Mesenteric fat pad (tissue), 1 donor: ENCODE measurements around the gene SLC39A11. TPM values are rescaled to one million over a fixed set of nuclear protein-coding genes. Genes with fewer than 3 reads are reported as not detected.
"Not testable (repeated sequence)": the region's sequence is repeated elsewhere in the genome, so short reads cannot be mapped to it uniquely, and the experiment has no call there.

Source experiments
- DNase-seq: peaks from one replicate; pipeline ENCODE4 v3.0.0-alpha.2; 2020; ENCODE audit warnings: low spot score
- total RNA-seq: library from RNA; stranded (reverse); fragmentation: NEBNext Ultra II Directional; extraction: Animal tissue kit (Norgen Biotek cat#: 25700); gene quantifications from one replicate; pipeline ENCODE4 v1.2.1, GENCODE V29; 2021
- donor health status: DM: yes; HTN: yes; CAD: no.

SLC39A11 gene
- total RNA-seq, 1 donor from 2014 or later: 36.2 TPM

DNA sequence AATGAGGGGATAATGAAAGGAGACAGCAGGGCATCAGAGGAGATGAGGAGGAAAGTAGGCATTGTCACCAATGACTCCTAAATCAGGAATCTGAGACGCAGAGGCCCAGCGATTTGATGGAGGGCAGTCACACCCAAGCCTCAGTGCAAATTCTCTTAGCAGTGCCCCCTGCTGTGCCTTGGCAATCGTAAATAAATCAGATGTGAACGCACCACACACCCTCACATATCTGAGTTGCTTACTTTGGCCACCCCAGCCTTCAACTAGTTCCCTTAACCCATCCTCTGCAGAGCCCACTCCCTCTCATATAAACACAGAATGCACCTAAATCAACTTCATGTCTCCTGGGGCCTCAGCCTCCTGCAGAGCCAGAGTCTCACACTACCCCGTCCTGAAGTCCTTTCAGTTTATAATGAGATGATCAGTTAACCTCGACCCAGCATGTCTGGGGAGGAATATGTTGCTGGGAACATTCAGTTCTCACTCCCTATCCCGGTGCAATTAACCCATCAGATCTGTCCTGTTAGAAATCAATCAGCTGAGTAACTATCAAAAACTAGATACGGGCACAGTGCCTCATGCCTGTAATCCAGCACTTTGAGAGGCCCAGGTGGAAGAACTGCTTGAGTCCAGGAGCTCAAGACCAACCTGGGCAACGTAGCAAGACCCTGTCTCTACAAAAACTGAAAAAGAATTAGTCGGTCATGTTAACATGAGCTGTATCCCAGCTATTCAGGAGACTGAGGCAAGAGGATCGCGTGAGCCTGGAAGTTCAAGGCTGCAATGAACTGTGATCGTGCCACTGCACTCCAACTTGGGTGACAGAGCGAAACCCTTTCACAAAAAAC lies 78.4 kb downstream of the SLC39A11 start:
- DNase-seq: peak; percentile 47

DNA sequence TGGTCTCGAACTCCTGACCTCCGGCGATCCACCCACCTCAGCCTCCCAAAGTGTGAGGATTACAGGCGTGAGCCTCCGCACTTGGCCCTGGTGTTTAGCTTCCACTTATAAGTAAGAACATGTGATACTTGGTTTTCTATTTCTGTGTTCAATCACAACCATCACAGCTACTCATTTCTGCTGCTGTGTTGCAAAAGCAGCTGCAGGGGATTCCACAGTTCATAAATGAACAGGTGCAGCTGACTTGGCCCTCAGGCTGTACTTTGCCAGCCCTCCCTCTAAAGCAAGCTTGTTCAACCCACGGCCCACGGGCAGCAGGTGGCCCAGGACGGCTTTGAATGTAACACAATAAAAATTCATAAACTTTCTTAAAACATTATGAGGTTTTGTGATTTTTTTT lies 79.2 kb downstream of the SLC39A11 start:
- DNase-seq: no peak

GRCh38 chr17:73011016-73011486 lies 81.4 kb downstream of the SLC39A11 start:
- no peak for DNase-seq

DNA sequence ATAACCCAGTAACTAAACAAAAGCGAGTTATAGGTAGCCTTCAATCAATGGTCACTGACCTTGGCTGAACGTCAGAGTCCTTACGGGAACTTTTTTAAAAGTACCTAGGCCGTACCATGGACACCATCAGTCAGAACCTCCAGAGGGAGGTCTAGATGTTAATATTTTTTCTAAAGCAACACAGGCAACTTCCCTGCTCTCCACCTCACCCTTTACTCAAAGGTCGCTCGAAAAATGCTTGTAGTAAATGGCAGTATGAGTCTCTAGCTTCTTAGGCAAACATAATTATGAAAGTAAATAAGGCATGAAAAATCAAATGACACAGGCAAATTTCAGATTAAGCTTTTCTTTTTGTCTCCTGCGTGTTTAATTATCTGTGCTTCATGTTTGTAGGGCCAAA lies 82.1 kb downstream of the SLC39A11 start:
- DNase-seq: no peak

GRCh38 chr17:73007407-73007806 lies 85.1 kb downstream of the SLC39A11 start:
- no peak for DNase-seq

DNA sequence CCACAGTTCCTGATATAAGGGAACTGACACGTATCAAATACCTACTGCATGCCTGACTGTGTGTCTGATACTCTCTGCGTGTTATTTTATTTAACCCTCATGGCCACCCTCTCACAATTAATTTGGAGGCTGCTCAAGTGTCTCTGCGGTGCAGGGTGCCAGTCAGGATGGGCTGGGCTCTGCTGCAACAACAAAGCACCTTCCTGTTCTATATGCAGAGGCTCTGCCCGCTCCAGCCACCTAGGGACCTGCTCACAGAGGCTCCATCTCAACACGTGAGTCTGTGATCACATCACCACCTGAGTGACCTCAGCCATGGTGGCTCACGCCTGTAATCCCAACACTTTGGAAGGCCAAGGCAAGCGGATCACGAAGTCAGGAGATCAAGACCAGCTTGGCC lies 87.1 kb downstream of the SLC39A11 start:
- DNase-seq: no peak

DNA sequence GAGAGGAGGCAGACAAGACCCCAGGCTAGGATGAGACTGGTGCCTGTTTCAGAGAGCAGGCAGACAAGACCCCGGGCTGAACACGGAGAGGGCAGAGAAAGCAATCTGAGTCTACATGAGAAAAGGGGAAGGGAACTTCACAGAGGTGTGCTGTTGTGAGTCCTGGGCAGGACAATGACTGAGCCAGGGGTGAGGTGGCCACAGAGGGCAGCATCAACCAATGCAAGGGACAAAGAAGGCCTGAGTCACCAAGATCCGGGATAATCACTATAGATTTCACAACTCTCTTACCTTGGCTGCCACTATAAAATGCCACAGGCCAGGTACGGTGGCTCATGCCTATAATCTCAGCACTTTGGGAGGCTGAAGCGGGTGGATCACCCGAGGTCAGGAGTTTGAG lies 89.0 kb downstream of the SLC39A11 start:
- DNase-seq: no peak

GRCh38 chr17:73000832-73001231 lies 91.7 kb downstream of the SLC39A11 start:
- no peak for DNase-seq

- not testable (repeated sequence) for DNase-seq
These were observed 93.0 kb downstream of the SLC39A11 start for GRCh38 chr17:72999474-72999873.

- DNase-seq: no peak
These were observed 94.1 kb downstream of the SLC39A11 start for GRCh38 chr17:72998343-72998742.

GRCh38 chr17:72997559-72997958 lies 94.9 kb downstream of the SLC39A11 start:
- no peak for DNase-seq

GRCh38 chr17:72996791-72997190 lies 95.7 kb downstream of the SLC39A11 start:
- DNase-seq: no peak

GRCh38 chr17:72995008-72995656 lies 97.4 kb downstream of the SLC39A11 start:
- DNase-seq: no peak

DNA sequence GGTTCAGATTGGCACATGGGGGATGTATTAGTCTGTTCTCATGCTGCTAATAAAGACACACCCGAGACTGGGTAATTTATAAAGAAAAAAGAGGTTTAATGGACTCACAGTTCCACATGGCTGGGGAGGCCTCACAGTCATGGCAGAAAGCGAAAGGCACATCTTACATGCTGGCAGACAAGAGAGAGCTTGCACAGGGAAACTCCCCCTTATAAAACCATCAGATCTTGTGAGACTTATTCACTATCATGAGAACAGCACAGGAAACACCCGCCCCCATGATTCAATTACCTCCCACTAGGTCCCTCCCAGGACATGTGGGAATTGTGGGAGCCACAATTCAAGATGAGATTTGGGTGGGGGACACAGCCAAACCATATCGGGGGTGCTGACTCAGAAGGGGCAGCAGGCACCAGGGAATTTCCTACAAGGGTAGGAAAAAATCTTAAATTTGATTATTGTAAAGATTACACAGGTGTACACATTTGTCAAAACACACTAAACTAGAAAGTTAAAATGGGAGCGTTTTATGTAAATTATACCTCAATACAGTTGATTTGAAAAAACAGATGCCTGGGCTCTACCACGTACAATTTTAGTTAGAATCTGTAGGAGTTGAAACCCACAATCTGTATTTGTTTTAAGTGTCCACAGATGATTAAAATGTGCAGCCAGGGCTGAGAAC lies 99.6 kb downstream of the SLC39A11 start:
- DNase-seq: not testable (repeated sequence)

DNA sequence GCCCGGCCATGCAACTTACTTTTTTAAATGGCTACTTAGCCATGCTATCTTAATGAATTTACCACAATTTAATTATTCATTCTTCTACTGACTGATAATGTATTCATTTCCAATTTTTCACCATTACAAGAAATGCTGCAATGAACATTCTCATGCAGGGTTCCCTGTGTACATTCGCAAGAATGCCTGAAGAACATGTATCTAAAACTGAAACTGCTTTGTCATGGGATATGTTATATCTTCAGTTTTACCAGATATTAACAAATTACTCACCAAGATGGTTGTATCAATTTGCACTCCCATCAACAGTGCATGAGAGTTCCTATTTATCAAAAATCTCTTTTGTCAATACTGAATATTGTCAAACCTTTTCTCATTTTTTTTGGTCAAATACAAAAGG lies 100.8 kb downstream of the SLC39A11 start:
- no peak for DNase-seq

DNA sequence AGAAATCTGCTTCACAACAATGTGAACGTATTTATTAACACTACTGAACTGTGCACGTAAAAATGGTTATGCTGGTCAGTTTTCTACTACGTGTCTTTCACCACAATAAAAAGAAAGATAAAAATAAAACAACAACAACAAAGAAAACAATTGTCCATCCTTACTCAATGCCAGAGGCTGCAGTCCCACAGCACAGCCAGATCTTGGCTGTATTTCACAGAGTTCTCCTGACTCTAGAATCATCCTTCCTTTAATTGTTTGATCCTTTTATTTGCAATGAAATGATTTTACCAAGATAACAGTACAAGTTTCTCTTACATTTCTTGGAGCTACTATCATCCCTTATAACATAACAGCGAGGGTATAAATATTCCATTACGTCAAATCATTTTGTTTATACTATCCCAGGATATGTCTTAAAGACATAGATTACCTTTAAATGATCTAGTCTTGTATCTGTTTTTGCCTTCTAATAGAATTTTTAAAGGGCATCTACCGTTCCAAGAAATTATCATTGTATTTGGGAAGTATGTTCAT lies 103.3 kb downstream of the SLC39A11 start:
- DNase-seq: no peak

DNA sequence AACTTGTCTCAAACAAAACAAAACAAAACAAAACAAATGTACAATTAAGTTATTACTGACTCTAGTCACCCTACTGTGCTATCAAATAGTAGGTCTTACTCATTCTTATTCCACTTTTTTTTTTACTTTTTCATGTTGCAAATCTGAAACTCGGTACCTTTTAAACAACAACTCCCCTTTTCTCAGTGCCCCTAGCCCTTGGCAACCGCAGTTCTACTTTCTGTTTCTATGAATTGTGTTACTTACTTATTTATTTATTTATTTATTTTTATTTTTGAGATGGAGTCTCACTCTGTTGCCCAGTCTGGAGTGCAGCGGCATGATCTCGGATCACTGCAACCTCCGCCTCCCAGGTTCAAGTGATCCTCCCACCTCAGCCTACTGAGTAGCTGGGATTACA lies 104.0 kb downstream of the SLC39A11 start:
- no peak for DNase-seq

GRCh38 chr17:72987166-72987565 lies 105.3 kb downstream of the SLC39A11 start:
- no peak for DNase-seq

DNA sequence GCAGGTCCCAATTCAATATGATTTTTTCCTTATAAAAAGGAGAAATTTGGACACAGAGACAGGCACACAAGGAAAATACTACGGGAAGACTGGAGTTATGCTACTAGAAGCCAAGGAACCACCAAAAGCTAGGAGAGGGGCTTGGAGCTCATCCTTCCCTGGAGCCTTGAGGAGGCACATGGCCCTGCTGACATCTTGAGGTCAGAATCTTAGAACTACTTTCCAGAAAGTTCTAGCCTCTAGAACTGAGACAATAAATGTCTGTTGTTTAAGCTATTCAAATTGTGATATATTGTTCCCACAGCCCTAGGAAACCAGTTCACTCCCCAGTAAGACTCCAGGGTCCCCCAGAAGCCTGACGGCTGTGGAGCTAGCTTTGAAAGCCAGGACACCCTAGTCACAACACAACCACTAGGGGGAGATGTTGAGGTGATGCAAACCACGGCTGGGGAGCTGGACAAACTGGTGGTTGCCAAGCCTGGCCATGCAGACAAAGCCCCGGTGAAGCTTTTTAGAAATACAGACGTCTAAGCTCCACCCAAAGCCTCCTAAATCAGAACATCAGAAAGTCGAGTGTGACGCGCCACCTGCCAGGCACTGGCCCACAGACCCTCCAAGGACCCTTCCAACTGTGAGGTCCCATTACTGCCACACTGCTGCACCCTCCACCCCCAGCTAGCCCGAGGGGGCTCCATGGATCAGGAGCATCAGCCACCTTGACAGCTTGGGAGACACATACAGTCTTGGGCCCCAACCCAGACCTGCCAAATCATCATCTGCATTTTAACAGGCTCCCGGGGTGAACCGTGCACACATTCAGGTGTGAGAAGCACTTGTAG lies 106.4 kb downstream of the SLC39A11 start:
- DNase-seq: no peak

DNA sequence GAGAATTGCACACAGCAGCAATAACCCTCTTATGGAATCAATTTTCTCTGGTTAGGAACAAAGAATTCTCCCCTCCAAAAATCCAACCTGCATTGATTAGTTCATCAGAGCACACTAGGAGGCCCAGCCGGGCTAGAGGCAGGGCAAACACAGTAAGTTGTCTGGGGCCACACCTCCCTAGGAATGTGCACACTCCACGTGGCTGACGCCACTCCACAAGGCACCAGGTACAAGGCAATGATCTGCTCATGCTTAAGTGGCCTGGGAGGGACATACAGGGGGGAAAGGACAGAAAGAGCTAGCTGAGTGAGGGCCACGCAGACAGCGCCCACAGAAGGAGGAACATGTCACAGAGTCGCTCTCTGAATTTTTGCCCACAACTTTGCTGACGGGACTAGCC lies 107.6 kb downstream of the SLC39A11 start:
- DNase-seq: no peak
